Measurements from ENCODE around the gene TNS4. TPM values are rescaled to one million over a fixed set of nuclear protein-coding genes. Genes with fewer than 3 reads are reported as not detected.

The TNS4 gene
- total RNA-seq, 1 donor from 2014 or later: not detected

DNA sequence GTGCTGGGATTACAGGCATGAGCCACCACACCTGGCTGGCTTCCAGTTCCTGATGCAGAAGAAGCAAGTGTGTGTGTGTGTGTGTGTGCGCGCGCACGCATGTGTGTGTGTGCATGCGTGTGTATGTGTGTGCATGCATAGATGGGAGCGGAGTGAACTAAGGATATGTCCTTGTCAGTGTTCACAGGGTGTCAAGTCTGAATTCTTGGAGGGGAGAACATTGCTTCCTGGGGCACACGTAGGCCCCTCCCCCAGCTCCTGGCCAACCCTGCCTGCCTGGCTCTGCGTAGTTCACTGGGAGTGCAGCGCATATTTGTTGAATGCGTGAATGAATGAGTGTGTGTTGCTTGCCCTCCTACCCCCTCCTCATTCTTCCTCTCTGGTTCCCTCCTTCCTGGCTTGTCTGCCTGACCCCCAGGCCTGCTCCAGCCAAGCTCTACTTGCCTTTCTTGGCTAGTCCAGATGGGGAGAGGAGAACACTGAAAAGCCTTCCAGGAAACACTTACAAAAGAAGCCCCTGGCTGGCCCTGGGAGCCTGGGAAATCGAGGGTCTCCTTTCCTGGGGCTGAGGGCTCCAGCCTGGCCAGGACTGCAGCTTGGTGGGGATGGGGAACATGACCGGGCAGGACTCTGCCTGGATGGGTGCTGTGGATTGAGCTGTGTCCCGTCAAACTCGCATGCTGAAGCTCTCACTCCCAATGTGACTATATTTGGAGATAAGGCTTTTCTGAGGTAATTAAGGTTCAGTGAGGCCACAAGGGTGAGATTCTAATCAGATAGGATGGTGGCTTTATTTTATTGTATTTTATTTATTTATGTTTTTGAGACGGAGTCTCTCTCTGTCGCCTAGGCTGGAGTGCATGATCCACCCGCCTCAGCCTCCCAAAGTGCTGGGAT is 30.2 kb downstream of the TNS4 start:
- H3K36me3 Mint-ChIP-seq: no peaks in the 10 kb centered on the region
- Histone ChIP-seq H3K79me2 (ENCODE audit: low read depth) (no peaks in the 10 kb centered on the region), H2AFZ (replicated peaks) (peak overlapping the region; percentile 52)

DNA sequence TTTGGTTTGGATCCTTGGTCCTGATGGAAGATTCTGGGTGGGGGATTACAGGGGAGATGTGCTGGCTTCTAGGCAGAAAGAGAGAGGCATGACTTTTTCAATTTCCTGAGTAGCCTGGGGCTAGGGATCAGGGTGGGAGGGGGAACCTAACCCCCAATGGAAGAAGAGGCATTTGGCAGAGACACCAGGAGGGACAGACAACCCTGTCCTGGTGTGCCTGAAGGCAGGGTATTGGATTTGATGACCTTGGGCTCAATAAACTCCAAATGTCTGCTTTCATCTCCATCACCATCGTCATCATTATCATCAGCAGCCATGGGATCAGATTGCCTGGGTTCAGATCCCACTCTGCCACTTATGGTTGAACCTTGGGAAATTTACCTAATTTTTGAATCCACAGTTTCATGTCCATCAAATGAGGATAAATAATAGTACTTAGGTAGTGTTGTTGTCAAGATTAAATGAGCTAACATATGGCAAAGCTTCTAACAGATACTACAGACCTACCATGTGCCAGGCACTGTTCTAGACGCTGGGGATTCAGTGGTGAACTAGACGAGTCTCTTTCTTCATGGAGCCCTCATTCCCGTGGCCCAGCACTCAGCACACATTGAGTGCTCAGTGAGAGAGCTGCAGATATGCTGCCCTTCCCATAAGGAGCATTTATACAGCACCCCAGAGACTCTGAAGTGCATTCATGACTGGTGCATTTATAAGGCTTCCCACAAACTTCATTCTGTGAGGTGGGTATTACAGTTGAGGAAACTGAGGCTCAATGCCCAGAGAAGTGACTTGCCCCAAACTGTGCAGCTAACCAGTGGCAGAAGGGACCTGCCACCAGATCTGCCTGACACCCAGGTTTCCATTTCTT is 31.4 kb downstream of the TNS4 start:
- no peak overlapping the region for H3K27ac Mint-ChIP-seq

More for the DNA sequence above, 30.2 kb downstream of the TNS4 start:
- Mint-ChIP-seq H3K9me3 (peaks cover 13% of the 10 kb centered on the region), H3K4me1 (peaks cover 20% of the 10 kb centered on the region), H3K4me3 (no peak overlapping the region), H3K27me3 (ENCODE audit: insufficient read depth, low read depth) (peaks cover 23% of the 10 kb centered on the region), H3K27ac (peak overlapping the region; percentile 83)
- TF ChIP-seq, protein P1, sequence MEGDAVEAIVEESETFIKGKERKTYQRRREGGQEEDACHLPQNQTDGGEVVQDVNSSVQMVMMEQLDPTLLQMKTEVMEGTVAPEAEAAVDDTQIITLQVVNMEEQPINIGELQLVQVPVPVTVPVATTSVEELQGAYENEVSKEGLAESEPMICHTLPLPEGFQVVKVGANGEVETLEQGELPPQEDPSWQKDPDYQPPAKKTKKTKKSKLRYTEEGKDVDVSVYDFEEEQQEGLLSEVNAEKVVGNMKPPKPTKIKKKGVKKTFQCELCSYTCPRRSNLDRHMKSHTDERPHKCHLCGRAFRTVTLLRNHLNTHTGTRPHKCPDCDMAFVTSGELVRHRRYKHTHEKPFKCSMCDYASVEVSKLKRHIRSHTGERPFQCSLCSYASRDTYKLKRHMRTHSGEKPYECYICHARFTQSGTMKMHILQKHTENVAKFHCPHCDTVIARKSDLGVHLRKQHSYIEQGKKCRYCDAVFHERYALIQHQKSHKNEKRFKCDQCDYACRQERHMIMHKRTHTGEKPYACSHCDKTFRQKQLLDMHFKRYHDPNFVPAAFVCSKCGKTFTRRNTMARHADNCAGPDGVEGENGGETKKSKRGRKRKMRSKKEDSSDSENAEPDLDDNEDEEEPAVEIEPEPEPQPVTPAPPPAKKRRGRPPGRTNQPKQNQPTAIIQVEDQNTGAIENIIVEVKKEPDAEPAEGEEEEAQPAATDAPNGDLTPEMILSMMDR (IDR thresholded peaks at IDR 0.05): no peak
- TF ChIP-seq EZH2 (IDR thresholded peaks at IDR 0.05) (no peak), EZH2phosphoT487 (IDR thresholded peaks at IDR 0.05) (no peak)
- Histone ChIP-seq H3K4me3 (no peak overlapping the region), H3K27ac (no peak overlapping the region), H3K27me3 (no peaks in the 10 kb centered on the region), H3K36me3 (no peaks in the 10 kb centered on the region), H3K4me2 (no peak overlapping the region), H3K9ac (no peak overlapping the region), H4K20me1 (ENCODE audit: low read depth) (no peaks in the 10 kb centered on the region), H3F3A (ENCODE audit: low read depth) (no peaks in the 10 kb centered on the region), H3K4me1 (peaks cover 4% of the 10 kb centered on the region), H3K9me3 (ENCODE audit: low read depth) (no peaks in the 10 kb centered on the region)
- no peak for DNase-seq (ENCODE audit: low spot score)

DNA sequence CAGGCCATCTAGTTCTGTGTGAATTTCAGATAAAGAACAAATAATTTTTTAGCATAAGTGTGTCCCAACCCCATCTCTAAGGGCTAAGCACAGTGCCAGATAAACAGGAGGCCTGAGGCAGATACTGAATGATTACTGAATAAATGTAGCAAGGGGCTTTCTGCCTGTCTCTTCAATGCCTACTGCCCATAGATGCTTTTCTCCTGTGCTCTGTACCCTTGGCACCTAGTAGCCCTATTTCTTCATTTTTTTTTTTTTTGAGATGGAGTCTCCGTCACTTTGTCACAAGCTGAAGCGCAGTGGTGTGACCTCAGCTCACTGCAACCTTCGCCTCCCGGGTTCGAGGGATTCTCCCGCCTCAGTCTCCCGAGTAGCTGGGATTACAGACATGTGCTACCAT is 32.9 kb downstream of the TNS4 start:
- H3K4me3 ChIP-seq: no peak overlapping the region
- H3K4me2 ChIP-seq: no peak overlapping the region
- Mint-ChIP-seq H3K27me3 (ENCODE audit: insufficient read depth, low read depth) (peaks cover 17% of the 10 kb centered on the region), H3K36me3 (no peaks in the 10 kb centered on the region), H3K9me3 (peaks cover 13% of the 10 kb centered on the region), H3K4me3 (no peak overlapping the region), H3K4me1 (peaks cover 12% of the 10 kb centered on the region), H3K27ac (no peak overlapping the region)
- H3K27me3 ChIP-seq: no peaks in the 10 kb centered on the region
- no peak overlapping the region for H3K27ac ChIP-seq
- no peaks in the 10 kb centered on the region for H4K20me1 ChIP-seq (ENCODE audit: low read depth)
- H2AFZ ChIP-seq (replicated peaks): no peak overlapping the region
- H3K9ac ChIP-seq: no peak overlapping the region
- H3K36me3 ChIP-seq: no peaks in the 10 kb centered on the region
- no peak for TF ChIP-seq EZH2phosphoT487 (IDR thresholded peaks at IDR 0.05)
- TF ChIP-seq, protein P1 (IDR thresholded peaks at IDR 0.05): no peak
- TF ChIP-seq EZH2 (IDR thresholded peaks at IDR 0.05): no peak
- H3K9me3 ChIP-seq (ENCODE audit: low read depth): no peaks in the 10 kb centered on the region
- H3K79me2 ChIP-seq (ENCODE audit: low read depth): no peaks in the 10 kb centered on the region
- no peaks in the 10 kb centered on the region for H3K4me1 ChIP-seq
- no peak for DNase-seq (ENCODE audit: low spot score)
- H3F3A ChIP-seq (ENCODE audit: low read depth): no peaks in the 10 kb centered on the region

More for the DNA sequence above, 31.4 kb downstream of the TNS4 start:
- Mint-ChIP-seq H3K4me1 (peaks cover 13% of the 10 kb centered on the region), H3K36me3 (no peaks in the 10 kb centered on the region), H3K4me3 (no peak overlapping the region), H3K27me3 (ENCODE audit: insufficient read depth, low read depth) (peaks cover 19% of the 10 kb centered on the region), H3K9me3 (peaks cover 13% of the 10 kb centered on the region)
- no peaks in the 10 kb centered on the region for H3F3A ChIP-seq (ENCODE audit: low read depth)
- no peak overlapping the region for H3K4me2 ChIP-seq
- H3K9me3 ChIP-seq (ENCODE audit: low read depth): no peaks in the 10 kb centered on the region
- no peaks in the 10 kb centered on the region for H3K27me3 ChIP-seq
- H3K36me3 ChIP-seq: no peaks in the 10 kb centered on the region
- no peaks in the 10 kb centered on the region for H4K20me1 ChIP-seq (ENCODE audit: low read depth)
- H2AFZ ChIP-seq (replicated peaks): no peak overlapping the region
- no peak overlapping the region for H3K4me3 ChIP-seq
- no peak overlapping the region for H3K27ac ChIP-seq
- H3K9ac ChIP-seq: no peak overlapping the region
- no peaks in the 10 kb centered on the region for H3K4me1 ChIP-seq
- TF ChIP-seq EZH2 (IDR thresholded peaks at IDR 0.05): no peak
- TF ChIP-seq, protein P1 (IDR thresholded peaks at IDR 0.05): no peak
- TF ChIP-seq EZH2phosphoT487 (IDR thresholded peaks at IDR 0.05): no peak
- H3K79me2 ChIP-seq (ENCODE audit: low read depth): no peaks in the 10 kb centered on the region
- no peak for DNase-seq (ENCODE audit: low spot score)
